ENCODE data around the gene VSIG8. TPM values are rescaled to one million over a fixed set of nuclear protein-coding genes. Genes with fewer than 3 reads are reported as not detected.

VSIG8 gene
- total and polyA plus RNA-seq, 2 of the 4 experiments (the other 2 are of a cell fraction): not detected

GRCh38 chr1:159873530-159874143 lies 11.2 kb upstream of the VSIG8 start:
- CTCF ChIA-PET: no interaction called here
- no TSS peak for BruUV-seq (replicated peaks)

More at GRCh38 chr1:159873530-159874143, 11.2 kb upstream of the VSIG8 start:
- Histone ChIP-seq H3K36me3 (ENCODE audit: control insufficient read depth, insufficient read depth, low read length) (no peaks in the 10 kb centered on the region), H3K4me2 (ENCODE audit: low read depth, low read length) (no peak overlapping the region), H3K79me1 (ENCODE audit: low read depth in 1 of 2, low read length in 2 of 2) (no peaks in the 10 kb centered on the region), H4K20me1 (ENCODE audit: insufficient read depth, low read length) (no peaks in the 10 kb centered on the region), H2BK15ac (ENCODE audit: low read depth, low read length) (no peak overlapping the region), H2BK20ac (ENCODE audit: low read depth, low read length) (no peak overlapping the region), H2AK5ac (ENCODE audit: low read depth, low read length) (no peak overlapping the region), H3K9me1 (ENCODE audit: insufficient read depth, low read length) (no peaks in the 10 kb centered on the region), H2AFZ (replicated peaks; ENCODE audit: low read length, poor library complexity) (no peak overlapping the region), H4K91ac (ENCODE audit: insufficient read depth, low read depth, low read length) (no peak overlapping the region), H3K4me1 (ENCODE audit: control insufficient read depth, insufficient read depth, low read length) (peaks cover 8% of the 10 kb centered on the region), H3K27ac (ENCODE audit: insufficient read depth, low read length) (no peak overlapping the region), H3K4ac (ENCODE audit: low read depth, low read length) (no peak overlapping the region), H3K4me3 (ENCODE audit: insufficient read depth, low read depth, low read length) (no peak overlapping the region), H2AK9ac (replicated peaks; ENCODE audit: low read depth, low read length, poor library complexity) (no peak overlapping the region), H2BK5ac (ENCODE audit: low read depth, low read length, poor library complexity, severe bottlenecking) (no peak overlapping the region), H3K18ac (ENCODE audit: low read depth, low read length) (no peak overlapping the region), H3K9ac (ENCODE audit: low read depth, low read length) (no peak overlapping the region), H2BK120ac (ENCODE audit: low read depth, low read length) (no peak overlapping the region), H3K27me3 (ENCODE audit: control insufficient read depth, insufficient read depth, low read length) (no peaks in the 10 kb centered on the region), H3K56ac (ENCODE audit: extremely low read depth, insufficient read depth, low read length) (no peak overlapping the region), H3K14ac (replicated peaks; ENCODE audit: low read depth, low read length) (no peak overlapping the region), H4K8ac (ENCODE audit: low read depth in 2 of 2, low read length in 2 of 2) (no peak overlapping the region), H4K5ac (ENCODE audit: low read depth, low read length) (no peak overlapping the region), H3K9me3 (ENCODE audit: control insufficient read depth, insufficient read depth, low read length) (no peaks in the 10 kb centered on the region), H3K23ac (ENCODE audit: low read depth, low read length) (no peak overlapping the region; the same call in 1 of the 2 replicates)
- DNase-seq (no peak), ATAC-seq (ENCODE audit: low read depth) (no peak)
- WGBS, 2 experiments (ENCODE audit: extremely low coverage in 2 of 2, insufficient read length in 1 of 2): no CpG with 5 or more reads among the region's 4 CpGs
- POLR2A ChIA-PET (ENCODE audit: unreplicated experiment): interaction anchor here (0.6 kb wide), 1 partner anchor 8 kb away, joined by 4 read pairs; no protein-coding TSS in a partner anchor
- intact Hi-C loops (cut with micrococcal nuclease): no loop called here
- TF ChIP-seq NFE2L2 (IDR thresholded peaks at IDR 0.05; ENCODE audit: low read depth, low read length) (no peak), POLR2A (IDR thresholded peaks at IDR 0.05; ENCODE audit: low read depth, low read length) (no peak), MXI1 (IDR thresholded peaks at IDR 0.05; ENCODE audit: borderline replicate concordance, low read depth, low read length) (no peak), RCOR1 (IDR thresholded peaks at IDR 0.05; ENCODE audit: insufficient replicate concordance, low read length) (no peak), RFX5 (IDR thresholded peaks at IDR 0.05; ENCODE audit: low read depth, low read length) (no peak), USF2 (IDR thresholded peaks at IDR 0.05; ENCODE audit: low read depth, low read length) (no peak), CEBPB (IDR thresholded peaks at IDR 0.05; ENCODE audit: low read depth, low read length) (no peak), SMC3 (IDR thresholded peaks at IDR 0.05; ENCODE audit: low read depth, low read length) (no peak), RAD21 (IDR thresholded peaks at IDR 0.05; ENCODE audit: low read length) (no peak), BHLHE40 (IDR thresholded peaks at IDR 0.05; ENCODE audit: low read depth, low read length) (no peak)
- in situ Hi-C loops (cut with MboI; ENCODE audit: low sequenced_read_pairs): no loop called here
- dilution Hi-C loops (cut with HindIII; ENCODE audit: low sequenced_read_pairs, unreplicated experiment): no loop called here

All from IMR-90 (cell line).